H9 (cell line): ENCODE results near the gene TEAD1. TPM values are rescaled to one million over a fixed set of nuclear protein-coding genes. Genes with fewer than 3 reads are reported as not detected.

ENCODE experiments used
- DNase-seq: peaks from one replicate; pipeline ENCODE4 v3.0.0-alpha.2; 2017
- H2AFZ ChIP-seq: one replicate; pipeline ENCODE4 v1.6.1; 2013; ENCODE audit warnings: mild to moderate bottlenecking, low read length, control low read depth, moderate library complexity
- H2AK5ac ChIP-seq: 2 replicates; pipeline ENCODE4 v1.6.1; 2013; ENCODE audit warnings: low read length, control low read depth, mixed read lengths; ENCODE audit not compliant: insufficient read length
- H2BK120ac ChIP-seq: one replicate; pipeline ENCODE4 v1.6.1; 2013; ENCODE audit warnings: low read depth, mild to moderate bottlenecking, low read length, control low read depth, inconsistent platforms; ENCODE audit not compliant: poor library complexity, severe bottlenecking
- H2BK12ac ChIP-seq: 2 replicates; pipeline ENCODE4 v1.6.1; 2013; ENCODE audit warnings: low read length, control low read depth, mixed read lengths, low read depth; ENCODE audit not compliant: insufficient read length
- H2BK15ac ChIP-seq: 2 replicates; pipeline ENCODE4 v1.6.1; 2013; ENCODE audit warnings: low read depth, low read length, control low read depth
- H2BK20ac ChIP-seq: one replicate; pipeline ENCODE4 v1.6.1; 2013; ENCODE audit warnings: low read depth, mild to moderate bottlenecking, low read length, control low read depth, inconsistent platforms; ENCODE audit not compliant: poor library complexity, severe bottlenecking
- H2BK5ac ChIP-seq: 2 replicates; pipeline ENCODE4 v1.6.1; 2013; ENCODE audit warnings: low read length, control low read depth, mixed read lengths; ENCODE audit not compliant: insufficient read length
- H3K14ac ChIP-seq: 2 replicates; pipeline ENCODE4 v1.6.1; 2013; ENCODE audit warnings: low read length, control low read depth; ENCODE audit not compliant: insufficient read depth
- H3K18ac ChIP-seq: 2 replicates; pipeline ENCODE4 v1.6.1; 2013; ENCODE audit warnings: low read depth, mild to moderate bottlenecking, mixed read lengths, low read length, control low read depth; ENCODE audit not compliant: insufficient read length
- H3K23ac ChIP-seq: 2 replicates; pipeline ENCODE4 v1.6.1; 2013; ENCODE audit warnings: low read length, control low read depth, mixed read lengths, low read depth; ENCODE audit not compliant: insufficient read length
- H3K23me2 ChIP-seq: 2 replicates; pipeline ENCODE4 v1.6.1; 2013; ENCODE audit warnings: low read depth, mild to moderate bottlenecking, mixed read lengths, low read length, control low read depth; ENCODE audit not compliant: insufficient read length, poor library complexity, severe bottlenecking
- H3K27ac ChIP-seq: 2 replicates; pipeline ENCODE4 v1.5.1; 2013; ENCODE audit warnings: low read length, control low read depth, mixed read lengths, low read depth; ENCODE audit not compliant: insufficient read length
- H3K27me3 ChIP-seq: 2 replicates; pipeline ENCODE4 v1.6.1; 2013; ENCODE audit warnings: low read length, control low read depth, inconsistent platforms; ENCODE audit not compliant: insufficient read depth
- H3K4ac ChIP-seq: 2 replicates; pipeline ENCODE4 v1.6.1; 2013; ENCODE audit warnings: low read depth, mild to moderate bottlenecking, control low read depth, inconsistent platforms, low read length, moderate library complexity
- H3K4me1 ChIP-seq: 2 replicates; pipeline ENCODE4 v1.6.1; 2013; ENCODE audit warnings: low read length, control low read depth, inconsistent platforms; ENCODE audit not compliant: insufficient read depth
- H3K4me2 ChIP-seq: 2 replicates; pipeline ENCODE4 v1.6.1; 2013; ENCODE audit warnings: low read length, control low read depth, mixed read lengths; ENCODE audit not compliant: insufficient read length, insufficient read depth
- H3K56ac ChIP-seq: 2 replicates; pipeline ENCODE4 v1.6.1; 2013; ENCODE audit warnings: low read depth, mild to moderate bottlenecking, mixed read lengths, low read length, control low read depth; ENCODE audit not compliant: insufficient read length
- H3K79me1 ChIP-seq: 2 replicates; pipeline ENCODE4 v1.6.1; 2013; ENCODE audit warnings: low read depth, mild to moderate bottlenecking, moderate library complexity, low read length, control low read depth, inconsistent platforms; ENCODE audit not compliant: insufficient read depth, poor library complexity, severe bottlenecking
- H3K79me2 ChIP-seq: 2 replicates; pipeline ENCODE4 v1.6.1; 2013; ENCODE audit warnings: low read length, control low read depth, inconsistent platforms; ENCODE audit not compliant: insufficient read depth
- H3K9ac ChIP-seq: 2 replicates; pipeline ENCODE4 v1.6.1; 2013; ENCODE audit warnings: low read length, control low read depth, mixed read lengths; ENCODE audit not compliant: insufficient read length; ENCODE audit errors: extremely low read depth
- H3K9me3 ChIP-seq: one replicate; pipeline ENCODE4 v1.6.1; 2013; ENCODE audit warnings: low read depth, low read length, inconsistent platforms; ENCODE audit not compliant: control insufficient read depth
- H3T11ph ChIP-seq: one replicate; pipeline ENCODE4 v1.6.1; 2013; ENCODE audit warnings: mild to moderate bottlenecking, low read length, control low read depth, inconsistent platforms
- H4K20me1 ChIP-seq: one replicate; pipeline ENCODE4 v1.6.1; 2013; ENCODE audit not compliant: control insufficient read depth, insufficient read length, insufficient read depth
- H4K5ac ChIP-seq: 2 replicates; pipeline ENCODE4 v1.6.1; 2013; ENCODE audit warnings: low read depth, mild to moderate bottlenecking, mixed read lengths, low read length, control low read depth; ENCODE audit not compliant: insufficient read length
- H4K8ac ChIP-seq: replicated peaks from 2 replicates; pipeline ENCODE4 v1.6.1; 2013; ENCODE audit warnings: low read length, control low read depth, mixed read lengths, low read depth; ENCODE audit not compliant: insufficient read length
- H4K91ac ChIP-seq: 2 replicates; pipeline ENCODE4 v1.6.1; 2013; ENCODE audit warnings: low read depth, mild to moderate bottlenecking, moderate library complexity, mixed read lengths, low read length, control low read depth; ENCODE audit not compliant: insufficient read length
- H3K27ac Mint-ChIP-seq, 3 experiments: 2 replicates in 2 of 3; 3 replicates in 1 of 3; pipeline ENCODE4 v1.8.0; 2020 to 2021; ENCODE audit warnings: mixed read lengths in 3 of 3, mild to moderate bottlenecking in 1 of 3, moderate library complexity in 1 of 3
- H3K27me3 Mint-ChIP-seq: 2 replicates; pipeline ENCODE4 v1.8.0; 2021; ENCODE audit warnings: low read depth, mild to moderate bottlenecking, moderate library complexity, mixed read lengths
- H3K36me3 Mint-ChIP-seq, 3 experiments: 2 replicates in 2 of 3; 3 replicates in 1 of 3; pipeline ENCODE4 v1.8.0; 2020 to 2021; ENCODE audit warnings: low read depth in 3 of 3, mixed read lengths in 3 of 3; ENCODE audit not compliant: insufficient read depth in 1 of 3
- H3K4me1 Mint-ChIP-seq, 2 experiments: 2 replicates each; pipeline ENCODE4 v1.8.0; 2020; ENCODE audit warnings: mixed read lengths in 2 of 2
- H3K4me3 Mint-ChIP-seq, 2 experiments: 2 replicates in 1 of 2; 3 replicates in 1 of 2; pipeline ENCODE4 v1.8.0; 2020 to 2021; ENCODE audit warnings: mild to moderate bottlenecking in 2 of 2, mixed read lengths in 2 of 2, moderate library complexity in 1 of 2
- H3K9me3 Mint-ChIP-seq, 2 experiments: 2 replicates in 1 of 2; 3 replicates in 1 of 2; pipeline ENCODE4 v1.8.0; 2020; ENCODE audit warnings: mild to moderate bottlenecking in 2 of 2, mixed read lengths in 2 of 2, moderate library complexity in 1 of 2
- CTCF ChIP-seq: fragments of 200-600 bp; sonication (generic); conservative IDR thresholded peaks from 3 replicates; pipeline ENCODE4 v1.8.0; 2021; ENCODE audit warnings: antibody characterized with exemption, mild to moderate bottlenecking
- WGBS: extraction: QIAGEN DNeasy Blood & Tissue Kit; methylation state at CpG from one replicate; pipeline ENCODE4 v1.1.7; 2013; ENCODE audit warnings: missing lambda C conversion rate, low lambda C conversion rate, mixed read lengths; ENCODE audit not compliant: insufficient read length; ENCODE audit errors: extremely low coverage; 5-methylcytosine and 5-hydroxymethylcytosine counted together
- total RNA-seq: library from RNA; stranded (reverse); gene quantifications from 2 replicates; pipeline ENCODE4 v1.2.1, GENCODE V29; 2021

Gene TEAD1
- total RNA-seq, 1 experiment from 2014 or later: 75.1 TPM

- H4K91ac ChIP-seq: no peak overlapping the region
- Mint-ChIP-seq H3K27ac (peak overlapping the region in 2 of 3 experiments; percentile 66 to 94; a peak in 4 of 7 replicates), H3K9me3 (no peaks in the 10 kb centered on the region), H3K4me3 (no peak overlapping the region), H3K4me1 (peaks cover 24 to 32% of the 10 kb centered on the region in 2 experiments), H3K36me3 (peaks cover 14 to 25% (median 16%) of the 10 kb centered on the region in 3 experiments; a peak in 6 of 7 replicates), H3K27me3 (no peaks in the 10 kb centered on the region)
- WGBS: no CpG with 5 or more reads among the region's 2 CpGs
- no peaks in the 10 kb centered on the region for H3K79me2 ChIP-seq
- no peak overlapping the region for H3K4me2 ChIP-seq
- no peak overlapping the region for H3K23ac ChIP-seq
- no peaks in the 10 kb centered on the region for H3K79me1 ChIP-seq
- H2BK15ac ChIP-seq: no peak overlapping the region
- H2AK5ac ChIP-seq: no peak overlapping the region
- H4K5ac ChIP-seq: no peak overlapping the region
- peaks cover 9% of the 10 kb centered on the region; the same call in 1 of the 2 replicates for H3K4me1 ChIP-seq
- H3K14ac ChIP-seq: no peak overlapping the region
- H3K4ac ChIP-seq: no peak overlapping the region
- H3K27ac ChIP-seq: no peak overlapping the region
- no peak overlapping the region for H2BK12ac ChIP-seq
- no peaks in the 10 kb centered on the region for H3K9me3 ChIP-seq
- no peaks in the 10 kb centered on the region for H3K27me3 ChIP-seq
- no peak for DNase-seq
- no peak overlapping the region for H3T11ph ChIP-seq
- H2BK5ac ChIP-seq: no peak overlapping the region
- H3K9ac ChIP-seq: no peak overlapping the region
- no peak for TF ChIP-seq CTCF
- no peak overlapping the region for H2AFZ ChIP-seq
- no peak overlapping the region for H3K18ac ChIP-seq
- H3K23me2 ChIP-seq: no peaks in the 10 kb centered on the region
- no peak overlapping the region for H4K8ac ChIP-seq
- H2BK20ac ChIP-seq: no peak overlapping the region
- H4K20me1 ChIP-seq: no peaks in the 10 kb centered on the region
- H2BK120ac ChIP-seq: no peak overlapping the region
- no peak overlapping the region for H3K56ac ChIP-seq
Observed at GRCh38 chr11:12871241-12871640, 197.0 kb downstream of the TEAD1 start.
